Measurements from ENCODE around the gene PHLPP1. TPM values are rescaled to one million over a fixed set of nuclear protein-coding genes. Genes with fewer than 3 reads are reported as not detected.

PHLPP1 gene
- polyA plus RNA-seq, 2 of the 4 experiments (the other 2 are of a cell fraction), result 6.5 to 12.1 TPM

DNA sequence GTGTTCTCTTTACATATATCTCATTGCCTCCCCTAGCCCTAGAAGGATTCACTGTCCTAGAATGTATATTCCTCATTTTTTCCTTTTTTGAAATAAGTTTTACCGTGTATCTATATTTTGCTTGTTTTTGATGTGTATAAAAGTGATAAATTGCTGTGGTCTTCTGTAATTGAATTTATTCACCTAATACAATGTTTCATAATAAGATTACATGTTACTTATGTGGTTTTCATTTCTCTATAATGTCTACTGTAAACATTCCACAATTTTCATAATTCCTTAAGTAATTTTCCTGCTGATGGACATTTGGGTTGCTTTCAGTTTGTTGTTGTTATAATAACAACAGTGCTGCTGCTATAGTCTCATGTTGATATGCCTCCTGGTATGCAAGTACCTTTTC lies 118.2 kb downstream of the PHLPP1 start:
- TF ChIP-seq ELK1 (IDR thresholded peaks at IDR 0.05; ENCODE audit: low read depth, low read length) (no peak), POLR2A (IDR thresholded peaks at IDR 0.05; ENCODE audit: low read length) (no peak), RARB (CRISPR knock-in tag; IDR thresholded peaks at IDR 0.05) (no peak), HDAC2 (IDR thresholded peaks at IDR 0.05) (no peak), RFX5 (IDR thresholded peaks at IDR 0.05) (no peak), GATA3 (IDR thresholded peaks at IDR 0.05; ENCODE audit: borderline replicate concordance) (no peak)
- DNase-seq (ENCODE audit: low read depth in 1 of 2, low spot score in 1 of 2) (no peak), ATAC-seq (no peak), FAIRE-seq (no peak)
- peaks cover 12% of the 10 kb centered on the region; the same call in 2 of the 3 replicates for H3K4me1 ChIP-seq
- ChIA-PET POLR2A (no interaction called here), CTCF (no interaction called here)
- 98% methylated on average over 1 of the region's 1 CpG for WGBS (ENCODE audit: missing lambda C conversion rate)
- no peak overlapping the region for H3K4me3 ChIP-seq
- no peak overlapping the region for H3K4me2 ChIP-seq
- H3K9me3 ChIP-seq, result no peaks in the 10 kb centered on the region
- no peak overlapping the region for H3K27ac ChIP-seq

DNA sequence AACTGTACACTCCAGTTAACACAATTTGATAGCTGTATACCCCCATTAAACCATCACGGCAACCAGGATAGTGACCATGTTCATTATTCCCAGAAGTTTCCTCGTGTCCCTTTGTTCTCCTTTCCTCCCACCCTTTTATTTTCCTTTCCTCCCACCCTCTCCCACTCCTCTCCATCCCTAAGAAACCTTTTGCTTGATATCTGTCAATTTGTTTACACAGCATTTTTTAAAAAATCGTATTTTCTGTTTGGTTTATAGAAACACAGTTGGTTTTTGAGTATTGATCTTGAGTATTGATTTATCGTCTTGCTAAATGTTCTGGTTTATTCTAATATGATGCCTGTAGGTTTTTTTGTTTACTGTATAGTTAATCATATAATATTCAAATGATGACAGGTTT lies 119.4 kb downstream of the PHLPP1 start:
- Histone ChIP-seq H3K4me1 (peaks cover 24% of the 10 kb centered on the region), H3K27ac (no peak overlapping the region), H3K4me3 (no peak overlapping the region), H3K9me3 (no peaks in the 10 kb centered on the region), H3K4me2 (no peak overlapping the region)
- TF ChIP-seq MAFK (IDR thresholded peaks at IDR 0.05; ENCODE audit: partially characterized antibody) (peak; percentile 34), KDM1A (IDR thresholded peaks at IDR 0.05; ENCODE audit: low read depth) (no peak)
- no peak for DNase-seq (ENCODE audit: low read depth in 1 of 2, low spot score in 1 of 2)
- ATAC-seq, result no peak
- no peak for FAIRE-seq
- POLR2A ChIA-PET, result no interaction called here
- CTCF ChIA-PET, result no interaction called here
- 80% methylated on average over 4 of the region's 4 CpGs for WGBS (ENCODE audit: missing lambda C conversion rate)

GRCh38 chr18:62837011-62837410 lies 121.7 kb downstream of the PHLPP1 start:
- POLR2A ChIA-PET, result no interaction called here
- H3K4me3 ChIP-seq, result no peak overlapping the region
- H3K4me1 ChIP-seq, result peaks cover 39% of the 10 kb centered on the region
- no peak for FAIRE-seq
- 91% methylated on average over 5 of the region's 5 CpGs for WGBS (ENCODE audit: missing lambda C conversion rate)
- H3K27ac ChIP-seq, result no peak overlapping the region
- no peak for ATAC-seq
- TF ChIP-seq HOXB5 (CRISPR knock-in tag; IDR thresholded peaks at IDR 0.05), result no peak
- no peak for TF ChIP-seq HES2 (IDR thresholded peaks at IDR 0.05)
- no peak for TF ChIP-seq KDM5A (IDR thresholded peaks at IDR 0.05)
- no peak for TF ChIP-seq CHD2 (IDR thresholded peaks at IDR 0.05; ENCODE audit: low read length, partially characterized antibody)
- TF ChIP-seq EHMT2 (IDR thresholded peaks at IDR 0.05; ENCODE audit: low read depth), result no peak
- no peak for TF ChIP-seq FOSL2 (IDR thresholded peaks at IDR 0.05)
- no peak for TF ChIP-seq FOSL2 (CRISPR knock-in tag; IDR thresholded peaks at IDR 0.05)
- no peak for TF ChIP-seq TP53 (CRISPR knock-in tag; IDR thresholded peaks at IDR 0.05)
- TF ChIP-seq RCOR1 (IDR thresholded peaks at IDR 0.05; ENCODE audit: low read depth, low read length), result no peak
- CTCF ChIA-PET, result interaction anchor here (0.6 to 0.7 kb wide), 2 partner anchors 9 to 121 kb away, joined by 3 to 4 read pairs; no protein-coding TSS in a partner anchor
- no peak overlapping the region for H3K4me2 ChIP-seq
- H3K9me3 ChIP-seq, result no peaks in the 10 kb centered on the region
- no peak for DNase-seq (ENCODE audit: low read depth in 1 of 2, low spot score in 1 of 2)

DNA sequence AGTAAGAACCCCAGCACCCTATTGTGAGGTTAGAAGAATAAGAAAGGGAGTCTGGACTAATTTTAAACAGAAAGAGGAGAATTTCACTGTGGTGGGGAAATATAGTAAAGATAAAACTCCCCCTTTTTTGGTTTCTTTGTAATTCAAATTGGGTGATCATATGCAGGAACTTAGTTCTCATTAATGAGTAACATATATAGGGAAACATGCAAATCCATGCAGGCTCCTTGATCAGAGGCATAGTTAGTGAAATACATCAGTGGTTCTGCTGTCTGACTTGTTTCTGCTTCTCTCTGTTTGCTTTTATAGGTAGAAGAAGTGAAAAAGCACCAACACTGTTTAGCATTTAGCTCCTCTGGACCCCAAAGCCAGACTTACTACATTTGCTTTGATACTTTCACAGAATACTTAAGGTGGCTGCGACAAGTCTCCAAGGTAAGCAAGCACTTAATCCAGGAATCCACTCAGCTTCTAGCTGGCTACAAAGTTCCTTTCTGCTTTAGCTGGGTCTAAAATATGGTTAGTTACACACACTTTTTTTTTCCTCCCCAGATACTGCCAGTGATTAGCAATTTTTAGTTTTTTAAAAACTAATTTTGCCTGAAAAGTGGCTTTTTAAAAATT lies 123.2 kb downstream of the PHLPP1 start:
- CTCF ChIA-PET, result no interaction called here
- Histone ChIP-seq H3K9me3 (no peaks in the 10 kb centered on the region), H3K4me3 (no peak overlapping the region), H3K4me1 (peaks cover 36% of the 10 kb centered on the region), H3K27ac (peak overlapping the region; percentile 63 to 66; a peak in 4 of 6 replicates), H3K4me2 (peak overlapping the region; percentile 11; the same call in 1 of the 3 replicates)
- DNase-seq (ENCODE audit: low read depth in 1 of 2, low spot score in 1 of 2) (no peak), ATAC-seq (no peak), FAIRE-seq (no peak)
- POLR2A ChIA-PET, result no interaction called here
- 59% methylated on average over 1 of the region's 1 CpG for WGBS (ENCODE audit: missing lambda C conversion rate)
- TF ChIP-seq EHF (CRISPR knock-in tag; IDR thresholded peaks at IDR 0.05) (no peak), POLR2A (IDR thresholded peaks at IDR 0.05; ENCODE audit: low read length) (no peak), MYC (IDR thresholded peaks at IDR 0.05; ENCODE audit: borderline replicate concordance, low read length) (no peak), HES2 (IDR thresholded peaks at IDR 0.05) (no peak), TFCP2L1 (CRISPR knock-in tag; IDR thresholded peaks at IDR 0.05) (no peak), MAX (IDR thresholded peaks at IDR 0.05) (no peak), CTCF (IDR thresholded peaks at IDR 0.05) (no peak), JUNB (IDR thresholded peaks at IDR 0.05) (no peak), HMGXB4 (CRISPR knock-in tag; IDR thresholded peaks at IDR 0.05; ENCODE audit: borderline replicate concordance) (no peak), ZNF302 (CRISPR knock-in tag; IDR thresholded peaks at IDR 0.05) (no peak), HOXA7 (CRISPR knock-in tag; IDR thresholded peaks at IDR 0.05) (no peak)
- TF ChIP-seq, protein P1, sequence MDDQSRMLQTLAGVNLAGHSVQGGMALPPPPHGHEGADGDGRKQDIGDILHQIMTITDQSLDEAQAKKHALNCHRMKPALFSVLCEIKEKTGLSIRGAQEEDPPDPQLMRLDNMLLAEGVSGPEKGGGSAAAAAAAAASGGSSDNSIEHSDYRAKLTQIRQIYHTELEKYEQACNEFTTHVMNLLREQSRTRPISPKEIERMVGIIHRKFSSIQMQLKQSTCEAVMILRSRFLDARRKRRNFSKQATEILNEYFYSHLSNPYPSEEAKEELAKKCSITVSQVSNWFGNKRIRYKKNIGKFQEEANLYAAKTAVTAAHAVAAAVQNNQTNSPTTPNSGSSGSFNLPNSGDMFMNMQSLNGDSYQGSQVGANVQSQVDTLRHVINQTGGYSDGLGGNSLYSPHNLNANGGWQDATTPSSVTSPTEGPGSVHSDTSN (IDR thresholded peaks at IDR 0.05), result no peak
